ENCODE results near the gene MMP15. TPM values are rescaled to one million over a fixed set of nuclear protein-coding genes. Genes with fewer than 3 reads are reported as not detected.

MMP15 gene
- polyA plus RNA-seq, 1 of the 3 experiments (the other 2 are of a cell fraction) = 3.1 TPM

DNA sequence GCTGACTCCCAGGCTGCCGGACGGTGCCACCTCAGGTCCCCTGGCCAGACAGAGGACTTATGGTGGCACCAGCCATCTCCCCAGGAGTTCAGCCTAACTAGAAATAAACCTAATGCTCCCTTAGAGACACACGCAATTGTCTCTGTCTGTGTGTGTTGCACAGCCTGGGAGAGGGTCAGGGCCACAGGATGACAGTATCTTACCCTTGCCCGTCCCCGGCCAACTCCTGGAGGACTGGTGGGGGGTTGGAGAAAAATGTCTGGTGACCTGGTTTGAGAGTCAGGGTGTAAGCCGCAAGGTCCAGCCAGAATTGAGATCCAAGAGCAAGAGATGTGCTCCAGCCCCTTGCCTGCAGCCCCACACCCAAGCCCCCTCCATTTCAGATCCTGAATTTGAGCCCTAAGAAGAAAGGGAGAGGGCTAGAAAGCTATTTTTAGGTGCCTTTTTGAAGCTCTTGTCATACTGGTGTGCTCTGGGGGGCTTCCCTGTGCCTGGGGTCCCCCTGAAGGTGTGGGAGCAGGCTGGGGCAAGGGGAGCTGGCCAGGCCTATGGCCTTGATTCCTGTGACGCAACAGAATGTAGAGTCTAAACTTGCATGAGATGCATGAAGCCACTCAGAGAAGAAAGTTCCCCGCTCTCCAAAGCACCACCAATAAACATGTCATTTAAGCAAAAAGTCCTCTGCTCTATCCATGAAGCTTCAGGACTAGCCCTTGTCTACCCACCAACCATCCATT lies 37.9 kb upstream of the MMP15 start (continued):
- TF ChIP-seq, protein P1, sequence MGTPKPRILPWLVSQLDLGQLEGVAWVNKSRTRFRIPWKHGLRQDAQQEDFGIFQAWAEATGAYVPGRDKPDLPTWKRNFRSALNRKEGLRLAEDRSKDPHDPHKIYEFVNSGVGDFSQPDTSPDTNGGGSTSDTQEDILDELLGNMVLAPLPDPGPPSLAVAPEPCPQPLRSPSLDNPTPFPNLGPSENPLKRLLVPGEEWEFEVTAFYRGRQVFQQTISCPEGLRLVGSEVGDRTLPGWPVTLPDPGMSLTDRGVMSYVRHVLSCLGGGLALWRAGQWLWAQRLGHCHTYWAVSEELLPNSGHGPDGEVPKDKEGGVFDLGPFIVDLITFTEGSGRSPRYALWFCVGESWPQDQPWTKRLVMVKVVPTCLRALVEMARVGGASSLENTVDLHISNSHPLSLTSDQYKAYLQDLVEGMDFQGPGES (IDR thresholded peaks at IDR 0.05; ENCODE audit: low read depth, low read length) = no peak
- TF ChIP-seq YY1 (IDR thresholded peaks at IDR 0.05; ENCODE audit: low read depth) = no peak
- no peak for TF ChIP-seq RCOR1 (IDR thresholded peaks at IDR 0.05; ENCODE audit: low read length)

DNA sequence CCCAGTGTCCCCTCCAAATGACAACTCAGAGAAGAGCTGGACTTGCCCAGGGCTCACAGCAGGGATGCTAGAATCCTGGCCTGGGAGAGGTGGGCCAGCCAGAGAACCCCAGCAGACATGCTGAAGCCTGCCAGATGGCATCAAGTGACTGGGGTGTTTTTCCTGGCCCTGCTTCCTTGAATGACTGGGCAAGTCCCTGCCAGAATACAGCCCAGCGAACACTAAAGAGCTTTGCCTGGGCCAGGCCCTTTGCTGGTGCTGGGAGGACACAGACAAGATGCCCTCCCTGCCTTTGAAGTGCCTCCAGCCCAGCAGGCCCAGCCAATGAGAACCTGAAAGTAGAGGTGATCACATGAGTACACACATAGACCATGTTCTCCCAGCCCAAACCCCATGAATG lies 36.6 kb upstream of the MMP15 start:
- Histone ChIP-seq H3K4me2 (no peak overlapping the region), H4K20me1 (ENCODE audit: insufficient read depth) (no peaks in the 10 kb centered on the region), H3K79me2 (ENCODE audit: insufficient read depth) (no peaks in the 10 kb centered on the region), H3F3A (replicated peaks; ENCODE audit: insufficient read depth) (no peaks in the 10 kb centered on the region), H3K9ac (no peak overlapping the region), H3K9me3 (no peaks in the 10 kb centered on the region), H2AFZ (ENCODE audit: low read depth) (no peak overlapping the region), H3K27ac (ENCODE audit: low read depth in 2 of 2, low read length in 1 of 2) (no peak overlapping the region; a peak in 1 of 4 replicates), H3K27me3 (ENCODE audit: insufficient read depth) (no peaks in the 10 kb centered on the region), H3K9me2 (no peaks in the 10 kb centered on the region), H3K4me1 (ENCODE audit: control insufficient read depth in 1 of 2, insufficient read depth in 2 of 2, low read depth in 1 of 2, low read length in 1 of 2) (peaks cover 0 to 16% of the 10 kb centered on the region in 2 experiments; a peak in 1 of 4 replicates), H3K36me3 (replicated peaks in 1 of 2; ENCODE audit: control insufficient read depth in 1 of 2, insufficient read depth in 2 of 2, low read length in 1 of 2) (no peaks in the 10 kb centered on the region), H3K4me3 (ENCODE audit: low read depth in 2 of 2, low read length in 1 of 2) (no peak overlapping the region)
- CTCF ChIA-PET = interaction anchor here (1.2 to 3.3 kb wide), 4 partner anchors 11 to 132 kb away, joined by 4 to 18 read pairs (median 6); partner anchors contain the start of genes USB1 and ZNF319
- TF ChIP-seq, protein P2, sequence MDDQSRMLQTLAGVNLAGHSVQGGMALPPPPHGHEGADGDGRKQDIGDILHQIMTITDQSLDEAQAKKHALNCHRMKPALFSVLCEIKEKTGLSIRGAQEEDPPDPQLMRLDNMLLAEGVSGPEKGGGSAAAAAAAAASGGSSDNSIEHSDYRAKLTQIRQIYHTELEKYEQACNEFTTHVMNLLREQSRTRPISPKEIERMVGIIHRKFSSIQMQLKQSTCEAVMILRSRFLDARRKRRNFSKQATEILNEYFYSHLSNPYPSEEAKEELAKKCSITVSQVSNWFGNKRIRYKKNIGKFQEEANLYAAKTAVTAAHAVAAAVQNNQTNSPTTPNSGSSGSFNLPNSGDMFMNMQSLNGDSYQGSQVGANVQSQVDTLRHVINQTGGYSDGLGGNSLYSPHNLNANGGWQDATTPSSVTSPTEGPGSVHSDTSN (IDR thresholded peaks at IDR 0.05) = no peak
- TF ChIP-seq, protein P3, sequence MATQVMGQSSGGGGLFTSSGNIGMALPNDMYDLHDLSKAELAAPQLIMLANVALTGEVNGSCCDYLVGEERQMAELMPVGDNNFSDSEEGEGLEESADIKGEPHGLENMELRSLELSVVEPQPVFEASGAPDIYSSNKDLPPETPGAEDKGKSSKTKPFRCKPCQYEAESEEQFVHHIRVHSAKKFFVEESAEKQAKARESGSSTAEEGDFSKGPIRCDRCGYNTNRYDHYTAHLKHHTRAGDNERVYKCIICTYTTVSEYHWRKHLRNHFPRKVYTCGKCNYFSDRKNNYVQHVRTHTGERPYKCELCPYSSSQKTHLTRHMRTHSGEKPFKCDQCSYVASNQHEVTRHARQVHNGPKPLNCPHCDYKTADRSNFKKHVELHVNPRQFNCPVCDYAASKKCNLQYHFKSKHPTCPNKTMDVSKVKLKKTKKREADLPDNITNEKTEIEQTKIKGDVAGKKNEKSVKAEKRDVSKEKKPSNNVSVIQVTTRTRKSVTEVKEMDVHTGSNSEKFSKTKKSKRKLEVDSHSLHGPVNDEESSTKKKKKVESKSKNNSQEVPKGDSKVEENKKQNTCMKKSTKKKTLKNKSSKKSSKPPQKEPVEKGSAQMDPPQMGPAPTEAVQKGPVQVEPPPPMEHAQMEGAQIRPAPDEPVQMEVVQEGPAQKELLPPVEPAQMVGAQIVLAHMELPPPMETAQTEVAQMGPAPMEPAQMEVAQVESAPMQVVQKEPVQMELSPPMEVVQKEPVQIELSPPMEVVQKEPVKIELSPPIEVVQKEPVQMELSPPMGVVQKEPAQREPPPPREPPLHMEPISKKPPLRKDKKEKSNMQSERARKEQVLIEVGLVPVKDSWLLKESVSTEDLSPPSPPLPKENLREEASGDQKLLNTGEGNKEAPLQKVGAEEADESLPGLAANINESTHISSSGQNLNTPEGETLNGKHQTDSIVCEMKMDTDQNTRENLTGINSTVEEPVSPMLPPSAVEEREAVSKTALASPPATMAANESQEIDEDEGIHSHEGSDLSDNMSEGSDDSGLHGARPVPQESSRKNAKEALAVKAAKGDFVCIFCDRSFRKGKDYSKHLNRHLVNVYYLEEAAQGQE (IDR thresholded peaks at IDR 0.05; ENCODE audit: low read depth, low read length) = no peak
- no peak for TF ChIP-seq RFX5 (IDR thresholded peaks at IDR 0.05; ENCODE audit: low read length)
- TF ChIP-seq MXI1 (IDR thresholded peaks at IDR 0.05; ENCODE audit: low read depth, low read length) = no peak
- TF ChIP-seq, protein P1 (IDR thresholded peaks at IDR 0.05; ENCODE audit: low read depth, low read length) = no peak
- TF ChIP-seq EZH2phosphoT487 (IDR thresholded peaks at IDR 0.05; ENCODE audit: borderline replicate concordance, low read depth) = no peak
- TF ChIP-seq, protein P4, sequence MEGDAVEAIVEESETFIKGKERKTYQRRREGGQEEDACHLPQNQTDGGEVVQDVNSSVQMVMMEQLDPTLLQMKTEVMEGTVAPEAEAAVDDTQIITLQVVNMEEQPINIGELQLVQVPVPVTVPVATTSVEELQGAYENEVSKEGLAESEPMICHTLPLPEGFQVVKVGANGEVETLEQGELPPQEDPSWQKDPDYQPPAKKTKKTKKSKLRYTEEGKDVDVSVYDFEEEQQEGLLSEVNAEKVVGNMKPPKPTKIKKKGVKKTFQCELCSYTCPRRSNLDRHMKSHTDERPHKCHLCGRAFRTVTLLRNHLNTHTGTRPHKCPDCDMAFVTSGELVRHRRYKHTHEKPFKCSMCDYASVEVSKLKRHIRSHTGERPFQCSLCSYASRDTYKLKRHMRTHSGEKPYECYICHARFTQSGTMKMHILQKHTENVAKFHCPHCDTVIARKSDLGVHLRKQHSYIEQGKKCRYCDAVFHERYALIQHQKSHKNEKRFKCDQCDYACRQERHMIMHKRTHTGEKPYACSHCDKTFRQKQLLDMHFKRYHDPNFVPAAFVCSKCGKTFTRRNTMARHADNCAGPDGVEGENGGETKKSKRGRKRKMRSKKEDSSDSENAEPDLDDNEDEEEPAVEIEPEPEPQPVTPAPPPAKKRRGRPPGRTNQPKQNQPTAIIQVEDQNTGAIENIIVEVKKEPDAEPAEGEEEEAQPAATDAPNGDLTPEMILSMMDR (IDR thresholded peaks at IDR 0.05) = no peak
- TF ChIP-seq FOXJ3 (CRISPR knock-in tag; IDR thresholded peaks at IDR 0.05) = no peak
- no peak for TF ChIP-seq GABPA (IDR thresholded peaks at IDR 0.05; ENCODE audit: low read depth)
- TF ChIP-seq ELF1 (IDR thresholded peaks at IDR 0.05) = no peak
- TF ChIP-seq TCF12 (IDR thresholded peaks at IDR 0.05) = no peak
- POLR2A ChIA-PET = no interaction called here
- no peak for DNase-seq
- no CpG with 5 or more reads among the region's 1 CpG for WGBS (ENCODE audit: low lambda C conversion rate)
